GM06990 (cell line): Measurements from ENCODE around the gene LIM2.

Experiments
- DNase-seq: peaks from one replicate; pipeline ENCODE4 v3.0.0-alpha.2; 2011; ENCODE audit not compliant: insufficient read length; ENCODE audit errors: extremely low read depth
- H3K27me3 ChIP-seq: replicated peaks from 2 replicates; pipeline ENCODE4 v1.6.0; 2011; ENCODE audit warnings: low read length; ENCODE audit not compliant: control insufficient read depth, insufficient read depth
- H3K36me3 ChIP-seq: 2 replicates; pipeline ENCODE4 v1.5.1; 2011; ENCODE audit warnings: low read length; ENCODE audit not compliant: control insufficient read depth, insufficient read depth
- H3K4me3 ChIP-seq: replicated peaks from 2 replicates; pipeline ENCODE4 v1.5.1; 2011; ENCODE audit warnings: low read depth, mild to moderate bottlenecking, control low read depth, low read length
- CTCF ChIP-seq: IDR thresholded peaks from 2 replicates; pipeline ENCODE4 v1.5.1; 2011; ENCODE audit warnings: low read length, control low read depth, mild to moderate bottlenecking, inconsistent platforms; ENCODE audit not compliant: insufficient read depth, poor library complexity, severe bottlenecking

Gene LIM2

GRCh38 chr19:51337141-51337860 lies 50.5 kb downstream of the LIM2 start:
- DNase-seq: no peak
- Histone ChIP-seq H3K4me3 (no peak overlapping the region), H3K36me3 (no peaks in the 10 kb centered on the region), H3K27me3 (no peaks in the 10 kb centered on the region)
- TF ChIP-seq CTCF: no peak

- no peak for DNase-seq
Observed at GRCh38 chr19:51333836-51334460, 53.8 kb downstream of the LIM2 start.

GRCh38 chr19:51331716-51332115 lies 56.1 kb downstream of the LIM2 start:
- DNase-seq: no peak
- no peak for TF ChIP-seq CTCF
- H3K27me3 ChIP-seq: no peaks in the 10 kb centered on the region; the same call in 1 of the 2 replicates
- no peaks in the 10 kb centered on the region for H3K36me3 ChIP-seq
- no peak overlapping the region for H3K4me3 ChIP-seq

More at GRCh38 chr19:51333836-51334460, 53.8 kb downstream of the LIM2 start:
- no peak for TF ChIP-seq CTCF
- Histone ChIP-seq H3K4me3 (no peak overlapping the region), H3K36me3 (no peaks in the 10 kb centered on the region), H3K27me3 (no peaks in the 10 kb centered on the region)

GRCh38 chr19:51331193-51331592 lies 56.6 kb downstream of the LIM2 start:
- no peak overlapping the region for H3K4me3 ChIP-seq
- H3K36me3 ChIP-seq: no peaks in the 10 kb centered on the region
- no peaks in the 10 kb centered on the region; the same call in 1 of the 2 replicates for H3K27me3 ChIP-seq
- no peak for TF ChIP-seq CTCF
- no peak for DNase-seq

GRCh38 chr19:51330366-51330765 lies 57.4 kb downstream of the LIM2 start:
- Histone ChIP-seq H3K27me3 (no peaks in the 10 kb centered on the region; the same call in 1 of the 2 replicates), H3K4me3 (no peak overlapping the region), H3K36me3 (no peaks in the 10 kb centered on the region)
- DNase-seq: no peak
- no peak for TF ChIP-seq CTCF
